ENCODE results near the gene RNF7.

The RNF7 gene

DNA sequence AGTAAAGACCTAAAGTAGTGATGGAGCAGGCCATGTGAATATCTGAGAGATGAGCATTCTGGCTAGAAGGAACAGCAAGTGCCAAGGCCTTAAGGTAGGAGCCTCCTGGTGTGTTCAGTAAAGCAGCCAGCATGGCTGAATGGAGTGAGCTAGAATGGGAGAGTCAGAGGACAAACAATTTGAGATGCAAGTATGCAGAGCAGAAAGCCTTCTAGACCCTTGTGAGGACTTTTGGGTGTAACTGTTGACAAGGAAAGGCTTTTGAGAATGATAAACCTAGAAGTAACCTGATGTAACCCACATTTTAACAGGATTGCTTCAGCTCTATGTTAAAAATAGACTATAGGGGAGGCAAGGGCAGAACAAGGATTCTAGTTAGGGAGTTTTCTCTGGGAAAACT is 14.8 kb upstream of the RNF7 start:
- Mint-ChIP-seq H3K36me3 (no peaks in the 10 kb centered on the region), H3K9me3 (no peaks in the 10 kb centered on the region), H3K27ac (no peak overlapping the region), H3K4me3 (no peak overlapping the region), H3K4me1 (no peaks in the 10 kb centered on the region)
- ATAC-seq (no peak), DNase-seq (ENCODE audit: low spot score in 2 of 2) (no peak)

DNA sequence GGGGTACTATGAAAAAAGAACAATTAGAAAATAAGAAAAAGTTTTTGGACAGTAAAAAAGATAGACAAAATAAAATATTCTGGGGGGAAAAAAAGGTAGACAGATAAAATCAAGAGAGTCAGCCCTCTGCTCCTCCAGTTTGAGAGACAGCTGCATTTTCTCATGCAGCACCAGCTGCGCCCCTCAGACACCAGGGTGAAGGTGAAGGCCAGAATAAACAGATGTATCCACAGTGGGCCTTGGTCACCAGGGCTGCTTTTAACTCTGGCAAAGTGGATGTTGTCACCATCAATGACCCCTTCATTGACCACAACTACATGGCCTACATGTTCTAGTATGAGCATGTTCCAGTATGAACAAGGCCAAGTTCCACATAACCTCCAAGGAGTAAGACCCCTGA is 13.9 kb upstream of the RNF7 start:
- Mint-ChIP-seq H3K4me3 (no peak overlapping the region), H3K27ac (no peak overlapping the region), H3K4me1 (no peaks in the 10 kb centered on the region), H3K9me3 (no peaks in the 10 kb centered on the region), H3K36me3 (no peaks in the 10 kb centered on the region)
- ATAC-seq (no peak), DNase-seq (ENCODE audit: low spot score in 2 of 2) (no peak)

DNA sequence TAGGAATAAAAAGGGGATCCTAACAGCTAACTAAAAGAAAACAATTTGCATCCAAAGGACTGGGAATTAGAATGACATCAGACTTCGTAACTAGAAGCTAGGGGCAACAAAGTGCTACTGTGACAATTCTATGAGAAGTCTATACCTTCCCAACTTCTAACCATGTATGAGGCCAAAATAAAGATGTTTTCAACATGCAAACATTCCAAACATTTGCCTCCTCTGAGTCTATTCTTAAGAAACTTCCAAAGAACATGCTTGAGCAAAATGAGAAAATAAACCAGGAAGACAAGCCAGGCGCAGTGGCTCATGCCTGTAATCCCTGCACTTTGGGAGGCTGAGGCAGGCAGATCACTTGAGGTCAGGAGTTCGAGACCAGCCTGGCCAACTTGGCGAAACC is 13.1 kb upstream of the RNF7 start:
- Mint-ChIP-seq H3K9me3 (no peaks in the 10 kb centered on the region), H3K36me3 (no peaks in the 10 kb centered on the region), H3K27ac (no peak overlapping the region), H3K4me3 (no peak overlapping the region), H3K4me1 (no peaks in the 10 kb centered on the region)
- no peak for DNase-seq (ENCODE audit: low spot score in 2 of 2)
- no peak for ATAC-seq

DNA sequence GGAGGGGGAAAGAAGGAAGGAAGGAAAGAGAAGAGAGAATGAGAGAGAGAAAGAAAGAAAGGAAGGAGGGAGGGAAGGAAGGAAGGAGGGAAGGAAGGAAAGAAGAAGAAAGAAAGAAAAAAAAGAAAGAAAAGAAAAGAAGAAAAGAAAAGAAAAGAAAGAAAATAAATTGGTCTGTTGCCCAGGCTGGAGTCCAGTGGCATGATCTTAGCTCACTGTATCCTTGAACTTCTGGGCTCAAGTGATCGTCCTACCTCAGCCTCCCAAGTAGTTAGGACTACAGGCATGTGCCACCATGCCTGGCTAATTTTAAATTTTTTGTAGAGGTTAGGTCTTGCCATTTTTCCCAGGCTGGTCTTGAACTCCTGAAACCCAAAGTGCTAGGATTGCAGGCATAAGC is 11.6 kb upstream of the RNF7 start:
- Mint-ChIP-seq H3K9me3 (no peaks in the 10 kb centered on the region), H3K27ac (no peak overlapping the region), H3K36me3 (no peaks in the 10 kb centered on the region), H3K4me3 (no peak overlapping the region), H3K4me1 (no peaks in the 10 kb centered on the region)
- no peak for DNase-seq (ENCODE audit: low spot score in 2 of 2)
- no peak for ATAC-seq

DNA sequence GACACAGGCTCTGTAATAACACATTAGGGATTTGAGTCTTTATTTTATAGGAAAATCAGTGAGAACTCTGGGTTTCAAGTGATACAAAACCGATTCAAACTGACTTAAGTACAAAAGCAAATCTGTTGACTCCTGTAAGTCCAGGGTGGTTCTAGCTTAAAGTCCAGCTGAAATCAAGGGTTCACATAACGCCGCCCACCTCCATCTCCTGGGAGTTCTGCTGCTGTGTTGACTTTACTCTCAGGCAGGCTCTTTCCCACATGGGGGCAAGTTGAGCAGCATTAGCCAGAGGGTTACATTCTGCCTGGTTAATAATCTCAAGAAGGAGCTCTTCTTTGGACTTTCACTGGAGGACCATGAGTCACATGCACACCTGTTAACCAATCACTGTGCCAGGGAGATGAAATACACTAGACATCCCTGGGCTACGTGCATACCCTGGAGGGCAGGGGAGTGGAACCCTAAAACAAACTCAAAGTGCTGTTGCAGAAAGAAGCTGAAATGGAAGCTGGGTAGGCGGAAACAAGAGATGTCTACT is 9.7 kb upstream of the RNF7 start:
- Mint-ChIP-seq H3K4me1 (no peaks in the 10 kb centered on the region), H3K4me3 (no peak overlapping the region), H3K36me3 (no peaks in the 10 kb centered on the region), H3K9me3 (no peaks in the 10 kb centered on the region), H3K27ac (no peak overlapping the region)
- no peak for DNase-seq (ENCODE audit: low spot score in 2 of 2)
- ATAC-seq: no peak

DNA sequence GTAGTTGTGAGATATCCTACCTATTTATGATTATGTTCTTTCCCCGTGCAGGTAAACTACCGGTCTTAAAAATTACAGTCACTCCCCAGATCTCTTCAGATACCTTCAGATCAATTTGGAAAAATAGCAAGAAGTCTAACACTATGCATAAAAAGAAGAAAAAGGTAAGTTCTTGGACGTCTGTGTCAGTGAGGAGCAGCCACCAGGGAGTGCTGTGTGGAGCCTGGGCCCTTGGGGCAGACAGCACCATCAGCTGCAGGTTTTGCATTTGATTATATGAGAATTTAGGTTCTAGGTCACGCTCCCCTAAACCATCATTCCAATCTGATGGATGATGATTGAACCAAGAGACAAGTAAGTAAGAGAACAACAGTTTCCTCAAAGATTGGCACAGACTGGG is 8.9 kb upstream of the RNF7 start:
- ATAC-seq: no peak
- H3K4me3 Mint-ChIP-seq: no peak overlapping the region
- no peaks in the 10 kb centered on the region for H3K36me3 Mint-ChIP-seq
- no peaks in the 10 kb centered on the region for H3K9me3 Mint-ChIP-seq
- no peak overlapping the region for H3K27ac Mint-ChIP-seq
- H3K4me1 Mint-ChIP-seq: no peaks in the 10 kb centered on the region
- DNase-seq (ENCODE audit: low spot score in 2 of 2): no peak

DNA sequence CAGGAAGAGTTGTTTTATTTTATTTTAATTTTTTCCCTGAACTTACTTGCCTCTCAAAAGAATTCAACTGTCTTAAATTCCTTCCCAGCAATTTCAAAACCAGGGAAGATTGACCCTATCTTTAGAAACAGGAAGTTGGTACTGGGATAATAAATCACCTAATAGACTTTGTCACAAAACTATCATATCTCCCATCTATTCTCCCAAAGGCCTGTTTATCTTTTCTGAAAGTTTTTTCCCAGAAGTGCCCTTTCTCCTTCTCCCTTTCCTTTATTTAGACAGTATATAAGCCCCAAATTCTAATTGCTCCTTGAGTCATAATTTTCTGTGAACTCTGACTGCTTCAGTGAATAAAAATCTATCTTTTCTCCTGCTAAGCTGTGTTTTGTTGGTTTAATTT is 2.9 kb upstream of the RNF7 start:
- DNase-seq (ENCODE audit: low spot score in 2 of 2) (no peak), ATAC-seq (no peak)
- H3K36me3 Mint-ChIP-seq: peaks cover 14% of the 10 kb centered on the region
- no peak overlapping the region for H3K27ac Mint-ChIP-seq
- no peaks in the 10 kb centered on the region for H3K9me3 Mint-ChIP-seq
- no peak overlapping the region for H3K4me3 Mint-ChIP-seq
- peaks cover 7% of the 10 kb centered on the region for H3K4me1 Mint-ChIP-seq

DNA sequence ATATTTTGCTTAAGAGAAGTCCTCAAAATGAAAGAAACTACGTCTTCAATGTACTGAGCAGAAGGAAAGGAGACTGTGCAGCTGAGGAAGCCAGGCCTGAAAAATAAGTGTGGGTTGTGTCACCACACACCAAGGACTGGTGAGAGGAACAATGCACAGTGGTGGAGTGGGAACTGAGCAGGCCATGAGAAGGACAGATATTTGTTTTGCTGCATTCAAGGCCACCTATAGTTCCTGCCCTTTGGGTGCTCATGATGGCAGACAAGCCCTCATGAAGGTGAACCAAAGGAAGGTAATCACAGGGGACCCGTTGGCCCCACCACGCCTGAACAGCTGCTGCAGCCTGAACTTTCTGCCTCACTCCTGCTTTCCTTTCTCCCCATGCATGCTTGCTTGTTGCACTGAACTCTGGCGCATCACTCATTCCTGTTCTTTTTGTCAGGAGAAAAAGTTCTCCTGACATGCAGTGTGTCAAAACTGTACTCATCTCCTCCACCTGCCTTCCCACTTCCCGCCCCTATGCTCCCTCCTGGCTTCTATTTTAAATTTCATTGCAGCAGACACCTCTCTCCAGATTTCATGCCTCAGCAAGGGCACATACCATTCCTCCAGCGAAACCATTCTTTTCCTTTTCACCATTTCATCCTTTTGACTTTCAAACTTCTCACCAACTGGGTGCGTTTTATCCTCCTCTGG is 2.2 kb upstream of the RNF7 start:
- Mint-ChIP-seq H3K9me3 (no peaks in the 10 kb centered on the region), H3K27ac (peak overlapping the region; percentile 44), H3K36me3 (peaks cover 19% of the 10 kb centered on the region), H3K4me1 (peaks cover 11% of the 10 kb centered on the region), H3K4me3 (no peak overlapping the region)
- no peak for DNase-seq (ENCODE audit: low spot score in 2 of 2)
- no peak for ATAC-seq

DNA sequence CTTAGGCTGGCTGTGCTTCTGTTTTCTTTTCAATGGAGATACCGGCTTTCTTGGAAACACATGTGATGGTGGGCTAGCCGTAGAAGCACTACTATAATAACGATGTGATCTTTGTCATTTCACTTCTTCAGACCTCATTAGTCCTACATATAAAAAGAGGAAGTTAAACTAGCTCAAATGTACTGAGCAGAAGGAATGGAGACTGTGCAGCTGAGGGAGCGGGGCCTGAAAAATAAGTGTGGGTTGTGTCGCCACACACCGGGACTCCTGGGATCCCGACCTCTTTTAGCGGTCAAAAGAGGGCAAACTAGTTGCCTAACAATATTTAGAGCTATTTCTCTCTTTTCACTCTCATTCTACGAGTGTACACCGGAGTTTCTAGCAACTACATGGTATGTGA is 1.0 kb upstream of the RNF7 start:
- DNase-seq (ENCODE audit: low spot score in 2 of 2): no peak
- no peak overlapping the region for H3K4me3 Mint-ChIP-seq
- peaks cover 17% of the 10 kb centered on the region for H3K4me1 Mint-ChIP-seq
- H3K9me3 Mint-ChIP-seq: no peaks in the 10 kb centered on the region
- H3K27ac Mint-ChIP-seq: peak overlapping the region; percentile 44
- peaks cover 31% of the 10 kb centered on the region for H3K36me3 Mint-ChIP-seq
- no peak for ATAC-seq

DNA sequence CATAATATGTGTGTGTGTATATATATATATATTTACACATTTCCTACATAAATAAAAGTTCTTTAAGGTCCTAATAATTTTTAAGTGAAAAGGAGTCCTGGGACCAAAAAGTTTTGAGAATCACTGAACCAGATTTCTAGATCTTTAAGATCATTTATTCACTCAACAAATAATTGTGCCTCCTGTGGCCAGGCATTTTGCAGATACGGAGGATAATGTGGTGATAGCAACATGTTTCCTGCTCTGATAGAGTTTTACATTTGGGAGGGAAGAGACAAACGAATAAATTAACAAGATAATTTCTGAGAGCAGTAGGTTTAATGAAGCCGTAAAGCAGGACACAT is 448 bp upstream of the RNF7 start:
- Mint-ChIP-seq H3K27ac (peak overlapping the region; percentile 97), H3K4me1 (peaks cover 21% of the 10 kb centered on the region), H3K9me3 (no peaks in the 10 kb centered on the region), H3K36me3 (peaks cover 37% of the 10 kb centered on the region), H3K4me3 (peak overlapping the region; percentile 92)
- DNase-seq (ENCODE audit: low spot score in 2 of 2) (no peak), ATAC-seq (no peak)

DNA sequence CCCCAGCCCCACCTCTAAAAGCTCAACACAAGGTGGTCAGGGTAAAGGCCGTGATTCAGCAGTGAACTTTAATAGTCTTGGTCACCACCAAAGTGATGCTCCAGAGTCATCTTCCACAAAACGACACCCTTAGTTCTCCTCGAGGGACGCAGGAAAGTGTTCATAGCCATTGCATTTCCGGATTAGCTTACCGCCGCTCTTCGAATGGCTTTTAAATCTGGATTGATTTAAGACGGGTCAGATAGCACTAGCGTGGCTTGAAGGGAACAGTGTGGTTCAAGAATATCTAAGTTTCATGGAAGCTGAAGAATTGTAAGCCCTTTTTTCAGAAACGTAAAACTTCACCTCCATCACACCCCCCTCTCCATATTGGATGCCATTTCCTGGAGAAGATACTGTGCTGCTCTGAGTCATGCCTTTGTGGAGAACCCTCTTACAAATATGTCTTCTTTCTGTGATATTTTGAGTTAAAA is 829 bp downstream of the RNF7 start:
- DNase-seq (ENCODE audit: low spot score in 2 of 2) (no peak), ATAC-seq (peak; percentile 1)
- Mint-ChIP-seq H3K36me3 (peaks cover 49% of the 10 kb centered on the region), H3K9me3 (no peaks in the 10 kb centered on the region), H3K4me1 (peaks cover 30% of the 10 kb centered on the region), H3K27ac (peak overlapping the region; percentile 97), H3K4me3 (peak overlapping the region; percentile 92)

DNA sequence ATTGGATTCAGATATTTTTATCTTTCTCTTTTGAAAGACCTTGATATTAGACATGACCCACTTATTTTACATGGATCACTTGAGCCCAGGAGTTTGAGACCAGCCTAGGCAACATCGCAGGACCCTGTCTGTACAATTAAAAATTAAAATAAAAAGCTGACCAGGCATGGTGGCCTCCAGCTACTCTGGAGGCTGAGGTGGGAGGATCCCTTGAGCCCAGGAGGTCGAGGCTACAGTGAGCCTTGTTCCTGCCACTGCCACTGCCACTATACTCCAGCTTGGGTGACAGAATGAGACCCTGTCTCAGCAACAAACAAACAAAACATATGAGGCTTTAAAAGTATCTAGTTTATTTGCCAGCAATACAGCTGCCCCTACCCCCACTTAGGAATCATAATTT is 1.6 kb downstream of the RNF7 start:
- Mint-ChIP-seq H3K4me3 (peak overlapping the region; percentile 92), H3K4me1 (peaks cover 38% of the 10 kb centered on the region), H3K27ac (peak overlapping the region; percentile 97), H3K9me3 (no peaks in the 10 kb centered on the region), H3K36me3 (peaks cover 57% of the 10 kb centered on the region)
- DNase-seq (ENCODE audit: low spot score in 2 of 2): no peak
- no peak for ATAC-seq

DNA sequence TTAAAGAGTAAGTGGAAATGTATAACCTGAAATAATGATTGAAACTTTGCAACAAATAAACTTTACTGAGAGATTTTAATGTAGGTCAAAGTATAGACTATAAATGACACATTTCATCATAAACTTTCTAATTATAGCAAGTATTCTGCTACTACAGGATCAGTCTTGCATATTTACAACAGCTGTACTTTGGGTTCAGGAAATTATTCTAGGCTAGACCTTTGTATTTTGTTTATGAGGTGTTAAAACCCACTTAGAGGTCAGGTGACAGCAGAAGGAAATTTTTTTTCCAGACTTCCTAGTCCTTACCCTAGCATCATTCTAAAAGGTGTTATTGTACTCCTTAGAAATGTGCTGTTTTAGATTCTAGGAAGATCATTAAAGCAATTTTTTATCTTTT is 2.3 kb downstream of the RNF7 start:
- H3K4me3 Mint-ChIP-seq: peak overlapping the region; percentile 92
- peaks cover 64% of the 10 kb centered on the region for H3K36me3 Mint-ChIP-seq
- H3K9me3 Mint-ChIP-seq: no peaks in the 10 kb centered on the region
- H3K27ac Mint-ChIP-seq: peak overlapping the region; percentile 97
- DNase-seq (ENCODE audit: low spot score in 2 of 2): no peak
- no peak for ATAC-seq
- H3K4me1 Mint-ChIP-seq: peaks cover 38% of the 10 kb centered on the region

DNA sequence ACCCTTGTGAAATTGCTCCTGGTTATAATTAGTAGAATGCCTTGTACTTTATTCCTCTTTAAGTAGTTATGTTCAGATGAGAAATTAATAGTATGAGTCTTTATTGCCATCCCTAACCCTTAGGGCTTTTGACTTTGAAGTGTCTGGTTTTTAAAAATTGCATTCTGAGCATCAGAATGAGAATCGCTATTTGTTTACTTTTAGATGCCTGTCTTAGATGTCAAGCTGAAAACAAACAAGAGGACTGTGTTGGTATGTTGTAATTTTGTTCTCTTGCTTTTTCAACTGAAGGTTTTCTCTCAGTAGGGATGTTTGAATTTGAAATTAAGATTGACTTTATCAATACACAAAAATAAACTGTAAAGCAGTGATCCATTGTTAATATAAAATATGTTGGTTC is 5.2 kb downstream of the RNF7 start:
- no peak overlapping the region for H3K4me3 Mint-ChIP-seq
- peak overlapping the region; percentile 15 for H3K27ac Mint-ChIP-seq
- H3K36me3 Mint-ChIP-seq: peaks cover 93% of the 10 kb centered on the region
- ATAC-seq (no peak), DNase-seq (ENCODE audit: low spot score in 2 of 2) (no peak)
- no peaks in the 10 kb centered on the region for H3K9me3 Mint-ChIP-seq
- peaks cover 31% of the 10 kb centered on the region for H3K4me1 Mint-ChIP-seq

DNA sequence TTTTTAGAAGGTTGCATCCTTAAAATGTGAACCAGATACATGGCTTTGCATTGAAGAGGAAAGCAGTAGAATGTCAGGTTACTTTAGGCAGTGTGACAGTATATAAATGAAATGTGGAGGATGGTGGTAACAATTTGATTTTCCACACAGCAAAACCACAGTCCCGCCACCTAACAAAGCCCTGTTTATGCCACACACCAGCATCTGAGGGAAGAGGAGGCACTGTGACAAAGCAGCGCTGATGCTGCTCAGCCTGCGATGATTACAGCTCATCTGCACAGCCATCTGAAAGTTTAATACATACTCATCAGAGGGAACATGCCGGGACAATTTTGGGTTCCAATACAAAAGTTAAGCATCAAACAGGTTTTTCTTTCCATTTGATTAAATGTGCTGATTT is 8.9 kb downstream of the RNF7 start:
- DNase-seq (ENCODE audit: low spot score in 2 of 2) (no peak), ATAC-seq (no peak)
- H3K4me3 Mint-ChIP-seq: no peak overlapping the region
- no peak overlapping the region for H3K27ac Mint-ChIP-seq
- H3K4me1 Mint-ChIP-seq: peaks cover 22% of the 10 kb centered on the region
- peaks cover 90% of the 10 kb centered on the region for H3K36me3 Mint-ChIP-seq
- no peaks in the 10 kb centered on the region for H3K9me3 Mint-ChIP-seq

DNA sequence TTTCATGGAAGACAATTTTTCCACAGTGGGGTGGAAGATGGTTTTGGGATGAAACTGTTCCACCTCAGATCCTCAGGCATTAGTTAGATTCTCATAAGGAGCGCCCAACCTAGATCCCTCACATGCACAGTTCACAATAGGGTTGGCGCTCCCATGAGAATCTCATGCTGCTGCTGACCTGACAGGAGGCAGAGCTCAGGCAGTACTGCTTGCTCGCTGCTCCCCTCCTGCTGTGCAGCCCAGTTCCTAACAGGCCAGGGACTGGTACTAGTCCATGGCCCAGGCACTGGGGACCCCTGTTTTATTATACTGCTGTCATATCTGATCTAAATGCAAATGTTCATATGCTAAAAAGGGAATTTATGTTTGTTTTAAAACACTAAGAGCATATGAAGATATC is 15.3 kb downstream of the RNF7 start:
- Mint-ChIP-seq H3K4me3 (no peak overlapping the region), H3K27ac (no peak overlapping the region), H3K36me3 (peaks cover 25% of the 10 kb centered on the region), H3K9me3 (no peaks in the 10 kb centered on the region), H3K4me1 (no peaks in the 10 kb centered on the region)
- no peak for DNase-seq (ENCODE audit: low spot score in 2 of 2)
- ATAC-seq: no peak

DNA sequence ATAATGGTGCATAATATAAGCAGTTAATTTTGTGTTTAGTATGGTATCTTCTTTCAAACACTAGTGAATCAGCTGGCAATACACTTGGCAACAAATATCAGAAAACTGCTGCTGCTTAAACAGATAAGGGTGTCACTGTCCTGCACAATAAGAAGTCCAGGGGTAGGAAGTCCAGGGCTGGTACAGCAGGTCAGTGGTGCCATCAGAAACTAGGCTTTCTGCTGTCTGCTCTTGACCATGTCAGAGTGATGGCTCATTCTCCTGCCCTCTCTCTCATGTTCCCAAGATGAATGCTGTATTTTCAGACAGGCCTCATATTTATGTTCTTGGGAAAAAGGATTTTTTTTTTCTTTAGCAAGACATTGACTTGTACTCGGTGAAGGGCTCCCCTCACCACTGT is 15.9 kb downstream of the RNF7 start:
- Mint-ChIP-seq H3K4me3 (no peak overlapping the region), H3K9me3 (no peaks in the 10 kb centered on the region), H3K4me1 (no peaks in the 10 kb centered on the region), H3K36me3 (peaks cover 19% of the 10 kb centered on the region), H3K27ac (no peak overlapping the region)
- ATAC-seq (no peak), DNase-seq (ENCODE audit: low spot score in 2 of 2) (no peak)
